ENCODE data around the gene ACTL6B. TPM values are rescaled to one million over a fixed set of nuclear protein-coding genes. Genes with fewer than 3 reads are reported as not detected.

ACTL6B gene
- total and polyA plus RNA-seq, 2 donors = 0.05 to 0.18 TPM

GRCh38 chr7:100620804-100621203, 35.4 kb downstream of the ACTL6B start:
- peaks cover 0 to under 1% of the 10 kb centered on the region in 2 donors for H3K4me1 ChIP-seq (ENCODE audit: control insufficient read depth in 2 of 2, insufficient read depth in 2 of 2, low read length in 2 of 2)

GRCh38 chr7:100620239-100620638, 36.0 kb downstream of the ACTL6B start:
- whole genome bisulfite sequencing = 97% methylated on average over 6 of the region's 6 CpGs
- H3K4me1 ChIP-seq (ENCODE audit: control insufficient read depth in 2 of 2, insufficient read depth in 2 of 2, low read length in 2 of 2) = no peaks in the 10 kb centered on the region
- no peak overlapping the region for H3K27ac ChIP-seq (ENCODE audit: low read depth in 1 of 2, low read length in 1 of 2)
- no peak for DNase-seq (ENCODE audit: low read depth in 6 of 9, low spot score in 9 of 9)
- peaks cover 0 to 3% of the 10 kb centered on the region in 2 donors for H3K36me3 ChIP-seq (ENCODE audit: control insufficient read depth in 2 of 2, insufficient read depth in 2 of 2, low read length in 1 of 2)
- no peak overlapping the region for H3K4me3 ChIP-seq (ENCODE audit: low read length in 2 of 2)
- H3K27me3 ChIP-seq (ENCODE audit: control insufficient read depth in 2 of 2, insufficient read depth in 1 of 2, low read length in 1 of 2) = no peaks in the 10 kb centered on the region
- no peaks in the 10 kb centered on the region for H3K9me3 ChIP-seq (ENCODE audit: control insufficient read depth in 2 of 2, insufficient read depth in 1 of 2, low read length in 1 of 2)

More at GRCh38 chr7:100620804-100621203, 35.4 kb downstream of the ACTL6B start:
- Histone ChIP-seq H3K9me3 (ENCODE audit: control insufficient read depth in 2 of 2, insufficient read depth in 1 of 2, low read length in 1 of 2) (no peaks in the 10 kb centered on the region), H3K27me3 (ENCODE audit: control insufficient read depth in 2 of 2, insufficient read depth in 1 of 2, low read length in 1 of 2) (peaks cover under 1 to 3% of the 10 kb centered on the region in 2 donors), H3K4me3 (ENCODE audit: low read length in 2 of 2) (no peak overlapping the region), H3K27ac (ENCODE audit: low read depth in 1 of 2, low read length in 1 of 2) (no peak overlapping the region), H3K36me3 (ENCODE audit: control insufficient read depth in 2 of 2, insufficient read depth in 2 of 2, low read length in 1 of 2) (no peaks in the 10 kb centered on the region)
- no peak for DNase-seq (ENCODE audit: low read depth in 6 of 9, low spot score in 9 of 9)
- WGBS = 98% methylated on average over 23 of the region's 23 CpGs

GRCh38 chr7:100614308-100614861, 41.9 kb downstream of the ACTL6B start:
- WGBS = 98% methylated on average over 6 of the region's 6 CpGs

GRCh38 chr7:100613412-100614175, 42.7 kb downstream of the ACTL6B start:
- peaks cover 13 to 31% of the 10 kb centered on the region in 2 donors for H3K4me1 ChIP-seq (ENCODE audit: control insufficient read depth in 2 of 2, insufficient read depth in 2 of 2, low read length in 2 of 2)
- peaks cover 0 to 3% of the 10 kb centered on the region in 2 donors for H3K27me3 ChIP-seq (ENCODE audit: control insufficient read depth in 2 of 2, insufficient read depth in 1 of 2, low read length in 1 of 2)
- H3K27ac ChIP-seq (ENCODE audit: low read depth in 1 of 2, low read length in 1 of 2) = no peak overlapping the region
- DNase-seq (ENCODE audit: low read depth in 6 of 9, low spot score in 9 of 9) = peak in 1 of 9 donors; percentile 20
- peak overlapping the region in 1 of 2 donors; percentile 92 for H3K4me3 ChIP-seq (ENCODE audit: low read length in 2 of 2)
- H3K9me3 ChIP-seq (ENCODE audit: control insufficient read depth in 2 of 2, insufficient read depth in 1 of 2, low read length in 1 of 2) = no peaks in the 10 kb centered on the region
- H3K36me3 ChIP-seq (ENCODE audit: control insufficient read depth in 2 of 2, insufficient read depth in 2 of 2, low read length in 1 of 2) = peaks cover 0 to 4% of the 10 kb centered on the region in 2 donors
- 83% methylated on average over 13 of the region's 13 CpGs for WGBS

More at GRCh38 chr7:100614308-100614861, 41.9 kb downstream of the ACTL6B start:
- Histone ChIP-seq H3K4me3 (ENCODE audit: low read length in 2 of 2) (no peak overlapping the region), H3K4me1 (ENCODE audit: control insufficient read depth in 2 of 2, insufficient read depth in 2 of 2, low read length in 2 of 2) (peaks cover 13 to 31% of the 10 kb centered on the region in 2 donors), H3K27ac (ENCODE audit: low read depth in 1 of 2, low read length in 1 of 2) (no peak overlapping the region), H3K9me3 (ENCODE audit: control insufficient read depth in 2 of 2, insufficient read depth in 1 of 2, low read length in 1 of 2) (no peaks in the 10 kb centered on the region), H3K36me3 (ENCODE audit: control insufficient read depth in 2 of 2, insufficient read depth in 2 of 2, low read length in 1 of 2) (peaks cover 0 to 4% of the 10 kb centered on the region in 2 donors), H3K27me3 (ENCODE audit: control insufficient read depth in 2 of 2, insufficient read depth in 1 of 2, low read length in 1 of 2) (peaks cover 0 to 3% of the 10 kb centered on the region in 2 donors)
- no peak for DNase-seq (ENCODE audit: low read depth in 6 of 9, low spot score in 9 of 9)

GRCh38 chr7:100612730-100613390, 43.4 kb downstream of the ACTL6B start:
- Histone ChIP-seq H3K4me3 (ENCODE audit: low read length in 2 of 2) (peak overlapping the region; percentile 58 to 92), H3K36me3 (ENCODE audit: control insufficient read depth in 2 of 2, insufficient read depth in 2 of 2, low read length in 1 of 2) (peaks cover 0 to 4% of the 10 kb centered on the region in 2 donors), H3K9me3 (ENCODE audit: control insufficient read depth in 2 of 2, insufficient read depth in 1 of 2, low read length in 1 of 2) (no peaks in the 10 kb centered on the region), H3K4me1 (ENCODE audit: control insufficient read depth in 2 of 2, insufficient read depth in 2 of 2, low read length in 2 of 2) (peaks cover 13 to 31% of the 10 kb centered on the region in 2 donors), H3K27me3 (ENCODE audit: control insufficient read depth in 2 of 2, insufficient read depth in 1 of 2, low read length in 1 of 2) (peaks cover 0 to 6% of the 10 kb centered on the region in 2 donors), H3K27ac (ENCODE audit: low read depth in 1 of 2, low read length in 1 of 2) (peak overlapping the region in 1 of 2 donors; percentile 70)
- WGBS = 4% methylated on average over 29 of the region's 29 CpGs
- peak in 3 of 9 donors; percentile 45 to 69 (median 52) for DNase-seq (ENCODE audit: low read depth in 6 of 9, low spot score in 9 of 9)

GRCh38 chr7:100611983-100612729, 44.1 kb downstream of the ACTL6B start, which contains the start of gene MOSPD3:
TSS of gene MOSPD3 (plus strand) at chr7:100612540. CDS start at chr7:100612792, 252 bp downstream.
- H3K4me1 ChIP-seq (ENCODE audit: control insufficient read depth in 2 of 2, insufficient read depth in 2 of 2, low read length in 2 of 2) = peaks cover 13 to 31% of the 10 kb centered on the region in 2 donors
- H3K27ac ChIP-seq (ENCODE audit: low read depth in 1 of 2, low read length in 1 of 2) = peak within 1 kb of the TSS; percentile 94 to 99
- H3K36me3 ChIP-seq (ENCODE audit: control insufficient read depth in 2 of 2, insufficient read depth in 2 of 2, low read length in 1 of 2) = peaks cover 0 to 4% of the 10 kb centered on the region in 2 donors
- H3K9me3 ChIP-seq (ENCODE audit: control insufficient read depth in 2 of 2, insufficient read depth in 1 of 2, low read length in 1 of 2) = no peaks in the 10 kb centered on the region
- peak within 1 kb of the TSS; percentile 58 to 92 for H3K4me3 ChIP-seq (ENCODE audit: low read length in 2 of 2)
- WGBS = under 1% methylated on average over 61 of the region's 61 CpGs
- peak; percentile 96 to 100 (median 99) for DNase-seq (ENCODE audit: low read depth in 6 of 9, low spot score in 9 of 9)
- peaks cover 4 to 13% of the 10 kb centered on the region in 2 donors for H3K27me3 ChIP-seq (ENCODE audit: control insufficient read depth in 2 of 2, insufficient read depth in 1 of 2, low read length in 1 of 2)

GRCh38 chr7:100609958-100610357, 46.3 kb downstream of the ACTL6B start:
- DNase-seq (ENCODE audit: low read depth in 6 of 9, low spot score in 9 of 9) = no peak
- no peaks in the 10 kb centered on the region for H3K36me3 ChIP-seq (ENCODE audit: control insufficient read depth in 2 of 2, insufficient read depth in 2 of 2, low read length in 1 of 2)
- H3K9me3 ChIP-seq (ENCODE audit: control insufficient read depth in 2 of 2, insufficient read depth in 1 of 2, low read length in 1 of 2) = peaks cover 0 to 4% of the 10 kb centered on the region in 2 donors
- 93% methylated on average over 5 of the region's 5 CpGs for WGBS
- H3K27ac ChIP-seq (ENCODE audit: low read depth in 1 of 2, low read length in 1 of 2) = no peak overlapping the region
- H3K4me3 ChIP-seq (ENCODE audit: low read length in 2 of 2) = no peak overlapping the region
- H3K27me3 ChIP-seq (ENCODE audit: control insufficient read depth in 2 of 2, insufficient read depth in 1 of 2, low read length in 1 of 2) = peaks cover 20 to 35% of the 10 kb centered on the region in 2 donors
- H3K4me1 ChIP-seq (ENCODE audit: control insufficient read depth in 2 of 2, insufficient read depth in 2 of 2, low read length in 2 of 2) = peaks cover 17 to 41% of the 10 kb centered on the region in 2 donors

- Histone ChIP-seq H3K36me3 (ENCODE audit: control insufficient read depth in 2 of 2, insufficient read depth in 2 of 2, low read length in 1 of 2) (no peaks in the 10 kb centered on the region), H3K4me3 (ENCODE audit: low read length in 2 of 2) (no peak overlapping the region), H3K27me3 (ENCODE audit: control insufficient read depth in 2 of 2, insufficient read depth in 1 of 2, low read length in 1 of 2) (peaks cover 27 to 57% of the 10 kb centered on the region in 2 donors), H3K4me1 (ENCODE audit: control insufficient read depth in 2 of 2, insufficient read depth in 2 of 2, low read length in 2 of 2) (peaks cover 14 to 44% of the 10 kb centered on the region in 2 donors), H3K9me3 (ENCODE audit: control insufficient read depth in 2 of 2, insufficient read depth in 1 of 2, low read length in 1 of 2) (peaks cover 0 to 7% of the 10 kb centered on the region in 2 donors), H3K27ac (ENCODE audit: low read depth in 1 of 2, low read length in 1 of 2) (no peak overlapping the region)
- WGBS = 97% methylated on average over 8 of the region's 8 CpGs
- no peak for DNase-seq (ENCODE audit: low read depth in 6 of 9, low spot score in 9 of 9)
Measured at GRCh38 chr7:100607111-100607510, 49.1 kb downstream of the ACTL6B start.

All from thymus (tissue), 11 donors.